Esophagus squamous epithelium (tissue), 4 donors: ENCODE data around the gene RAB11FIP3.

Experiments
- POLR2A ChIP-seq, 4 donors: fragments of 450-650 bp; IDR thresholded peaks; one replicate each; pipeline ENCODE4 v1.6.1; 2017; ENCODE audit warnings: antibody characterized with exemption in 4 of 4, mild to moderate bottlenecking in 4 of 4, moderate library complexity in 3 of 4
- TF ChIP-seq, protein P1 (sequence below), 6 experiments: fragments of 450-650 bp in 4 of 6; fragments of 200-600 bp in 2 of 6; sonication (generic) in 2 of 6; IDR thresholded peaks; one replicate each; pipeline ENCODE4 v1.5.1; 2016 to 2019; ENCODE audit warnings: antibody characterized with exemption in 6 of 6, mild to moderate bottlenecking in 4 of 6, moderate library complexity in 4 of 6

DNA sequence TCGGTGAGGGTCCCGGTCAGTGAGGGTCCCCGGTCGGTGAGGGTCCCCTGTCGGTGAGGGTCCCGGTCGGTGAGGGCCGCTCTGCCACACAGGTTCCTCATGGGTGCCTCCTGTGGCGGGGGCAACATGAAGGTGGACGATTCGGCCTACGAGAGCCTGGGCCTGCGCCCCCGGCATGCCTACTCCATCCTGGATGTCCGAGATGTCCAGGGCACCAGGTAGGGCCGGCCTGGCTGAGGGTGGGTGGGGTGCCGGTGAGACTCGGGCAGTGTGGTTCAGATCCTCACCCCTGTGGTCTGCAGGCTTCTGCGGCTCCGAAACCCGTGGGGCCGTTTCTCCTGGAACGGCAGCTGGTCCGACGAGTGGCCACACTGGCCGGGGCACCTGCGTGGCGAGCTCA, 125.8 kb downstream of the RAB11FIP3 start:
- TF ChIP-seq, protein P1, sequence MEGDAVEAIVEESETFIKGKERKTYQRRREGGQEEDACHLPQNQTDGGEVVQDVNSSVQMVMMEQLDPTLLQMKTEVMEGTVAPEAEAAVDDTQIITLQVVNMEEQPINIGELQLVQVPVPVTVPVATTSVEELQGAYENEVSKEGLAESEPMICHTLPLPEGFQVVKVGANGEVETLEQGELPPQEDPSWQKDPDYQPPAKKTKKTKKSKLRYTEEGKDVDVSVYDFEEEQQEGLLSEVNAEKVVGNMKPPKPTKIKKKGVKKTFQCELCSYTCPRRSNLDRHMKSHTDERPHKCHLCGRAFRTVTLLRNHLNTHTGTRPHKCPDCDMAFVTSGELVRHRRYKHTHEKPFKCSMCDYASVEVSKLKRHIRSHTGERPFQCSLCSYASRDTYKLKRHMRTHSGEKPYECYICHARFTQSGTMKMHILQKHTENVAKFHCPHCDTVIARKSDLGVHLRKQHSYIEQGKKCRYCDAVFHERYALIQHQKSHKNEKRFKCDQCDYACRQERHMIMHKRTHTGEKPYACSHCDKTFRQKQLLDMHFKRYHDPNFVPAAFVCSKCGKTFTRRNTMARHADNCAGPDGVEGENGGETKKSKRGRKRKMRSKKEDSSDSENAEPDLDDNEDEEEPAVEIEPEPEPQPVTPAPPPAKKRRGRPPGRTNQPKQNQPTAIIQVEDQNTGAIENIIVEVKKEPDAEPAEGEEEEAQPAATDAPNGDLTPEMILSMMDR (IDR thresholded peaks at IDR 0.05): no peak
- TF ChIP-seq POLR2A (IDR thresholded peaks at IDR 0.05): no peak
